Measurements from ENCODE around the gene ID4.

GRCh38 chr6:19806971-19807396, 30.2 kb upstream of the ID4 start:
- no peak for TF ChIP-seq CTCF (IDR thresholded peaks at IDR 0.05)
- no peak for TF ChIP-seq POLR2AphosphoS5 (IDR thresholded peaks at IDR 0.05)
- no peak for TF ChIP-seq POLR2A (IDR thresholded peaks at IDR 0.05)
- TF ChIP-seq EP300 (IDR thresholded peaks at IDR 0.05), result no peak
